Measurements from ENCODE around the gene TBL2. TPM values are rescaled to one million over a fixed set of nuclear protein-coding genes. Genes with fewer than 3 reads are reported as not detected.

Gene TBL2
- total and polyA plus RNA-seq, 10 of the 15 experiments (the other 5 are each of a cell fraction or from before 2014, with no cell fraction given), result 1.1 to 49.7 (median 26.7) TPM

GRCh38 chr7:73557397-73558257 is 20.8 kb downstream of the TBL2 start, which contains the start of gene BCL7B (continued):
- TF ChIP-seq MYC (IDR thresholded peaks at IDR 0.05; ENCODE audit: insufficient read depth, insufficient read length, insufficient replicate concordance, low read length, severe bottlenecking) (no peak), DPF2 (IDR thresholded peaks at IDR 0.05) (peak; percentile 85; the same call in 1 of the 2 replicates), ASH2L (IDR thresholded peaks at IDR 0.05; ENCODE audit: borderline replicate concordance, low read depth) (peak; percentile 98; the same call in 1 of the 2 replicates), CBX3 (IDR thresholded peaks at IDR 0.05; ENCODE audit: borderline replicate concordance, low read depth) (no peak), NRF1 (conservative IDR thresholded peaks at IDR 0.05; ENCODE audit: low read depth, low read length) (peak; percentile 59), FOS (IDR thresholded peaks at IDR 0.05; ENCODE audit: borderline replicate concordance, extremely low read depth, insufficient read length) (no peak), RFX5 (IDR thresholded peaks at IDR 0.05; ENCODE audit: low read depth, low read length) (no peak), ETV6 (conservative IDR thresholded peaks at IDR 0.05 in 1 of 2, IDR thresholded peaks at IDR 0.05 in 1 of 2; ENCODE audit: borderline replicate concordance in 1 of 2, low read depth in 1 of 2) (no peak), IKZF2 (IDR thresholded peaks at IDR 0.05) (peak; percentile 19 to 30; a peak in 1 of 4 replicates), PAX5 (IDR thresholded peaks at IDR 0.05; ENCODE audit: borderline replicate concordance, low read depth, low read length) (no peak), MXI1 (IDR thresholded peaks at IDR 0.05; ENCODE audit: low read depth, low read length) (no peak), EZH2 (IDR thresholded peaks at IDR 0.05; ENCODE audit: borderline replicate concordance, control insufficient read depth, low read depth, low read length) (no peak), BCL3 (IDR thresholded peaks at IDR 0.05; ENCODE audit: borderline replicate concordance, insufficient read depth, low read depth, low read length, poor library complexity, severe bottlenecking) (no peak), EGR1 (IDR thresholded peaks at IDR 0.05; ENCODE audit: borderline replicate concordance in 1 of 2, low read depth in 2 of 2, low read length in 2 of 2) (no peak), RB1 (IDR thresholded peaks at IDR 0.05; ENCODE audit: borderline replicate concordance) (no peak; the same call in 1 of the 2 replicates), TCF3 (IDR thresholded peaks at IDR 0.05; ENCODE audit: borderline replicate concordance, insufficient read depth, low read depth, low read length) (no peak), CHD2 (IDR thresholded peaks at IDR 0.05; ENCODE audit: borderline replicate concordance, low read depth, low read length) (no peak)
- TF ChIP-seq, protein P1, sequence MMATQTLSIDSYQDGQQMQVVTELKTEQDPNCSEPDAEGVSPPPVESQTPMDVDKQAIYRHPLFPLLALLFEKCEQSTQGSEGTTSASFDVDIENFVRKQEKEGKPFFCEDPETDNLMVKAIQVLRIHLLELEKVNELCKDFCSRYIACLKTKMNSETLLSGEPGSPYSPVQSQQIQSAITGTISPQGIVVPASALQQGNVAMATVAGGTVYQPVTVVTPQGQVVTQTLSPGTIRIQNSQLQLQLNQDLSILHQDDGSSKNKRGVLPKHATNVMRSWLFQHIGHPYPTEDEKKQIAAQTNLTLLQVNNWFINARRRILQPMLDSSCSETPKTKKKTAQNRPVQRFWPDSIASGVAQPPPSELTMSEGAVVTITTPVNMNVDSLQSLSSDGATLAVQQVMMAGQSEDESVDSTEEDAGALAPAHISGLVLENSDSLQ (IDR thresholded peaks at IDR 0.05), result peak; percentile 62
- TF ChIP-seq, protein P2, sequence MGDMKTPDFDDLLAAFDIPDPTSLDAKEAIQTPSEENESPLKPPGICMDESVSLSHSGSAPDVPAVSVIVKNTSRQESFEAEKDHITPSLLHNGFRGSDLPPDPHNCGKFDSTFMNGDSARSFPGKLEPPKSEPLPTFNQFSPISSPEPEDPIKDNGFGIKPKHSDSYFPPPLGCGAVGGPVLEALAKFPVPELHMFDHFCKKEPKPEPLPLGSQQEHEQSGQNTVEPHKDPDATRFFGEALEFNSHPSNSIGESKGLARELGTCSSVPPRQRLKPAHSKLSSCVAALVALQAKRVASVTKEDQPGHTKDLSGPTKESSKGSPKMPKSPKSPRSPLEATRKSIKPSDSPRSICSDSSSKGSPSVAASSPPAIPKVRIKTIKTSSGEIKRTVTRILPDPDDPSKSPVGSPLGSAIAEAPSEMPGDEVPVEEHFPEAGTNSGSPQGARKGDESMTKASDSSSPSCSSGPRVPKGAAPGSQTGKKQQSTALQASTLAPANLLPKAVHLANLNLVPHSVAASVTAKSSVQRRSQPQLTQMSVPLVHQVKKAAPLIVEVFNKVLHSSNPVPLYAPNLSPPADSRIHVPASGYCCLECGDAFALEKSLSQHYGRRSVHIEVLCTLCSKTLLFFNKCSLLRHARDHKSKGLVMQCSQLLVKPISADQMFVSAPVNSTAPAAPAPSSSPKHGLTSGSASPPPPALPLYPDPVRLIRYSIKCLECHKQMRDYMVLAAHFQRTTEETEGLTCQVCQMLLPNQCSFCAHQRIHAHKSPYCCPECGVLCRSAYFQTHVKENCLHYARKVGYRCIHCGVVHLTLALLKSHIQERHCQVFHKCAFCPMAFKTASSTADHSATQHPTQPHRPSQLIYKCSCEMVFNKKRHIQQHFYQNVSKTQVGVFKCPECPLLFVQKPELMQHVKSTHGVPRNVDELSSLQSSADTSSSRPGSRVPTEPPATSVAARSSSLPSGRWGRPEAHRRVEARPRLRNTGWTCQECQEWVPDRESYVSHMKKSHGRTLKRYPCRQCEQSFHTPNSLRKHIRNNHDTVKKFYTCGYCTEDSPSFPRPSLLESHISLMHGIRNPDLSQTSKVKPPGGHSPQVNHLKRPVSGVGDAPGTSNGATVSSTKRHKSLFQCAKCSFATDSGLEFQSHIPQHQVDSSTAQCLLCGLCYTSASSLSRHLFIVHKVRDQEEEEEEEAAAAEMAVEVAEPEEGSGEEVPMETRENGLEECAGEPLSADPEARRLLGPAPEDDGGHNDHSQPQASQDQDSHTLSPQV (IDR thresholded peaks at IDR 0.05), result no peak

Measured in GM12878 (cell line).